SU-DHL-6 (cell line): ENCODE measurements around the gene RINL.

Experiments used
- EZH2phosphoT487 ChIP-seq: fragments of 200-600 bp; sonication (generic), shearing (Covaris generic); conservative IDR thresholded peaks from 2 replicates; pipeline ENCODE4 v1.6.1; 2018; ENCODE audit warnings: mild to moderate bottlenecking, antibody characterized with exemption, low read length, moderate library complexity, mixed read lengths
- TF ChIP-seq, protein P1 (sequence below): fragments of 200-600 bp; sonication (generic); IDR thresholded peaks from one replicate; pipeline ENCODE4 v1.5.1; 2017; ENCODE audit warnings: antibody characterized with exemption, mild to moderate bottlenecking, low read length, moderate library complexity; ENCODE audit not compliant: insufficient read depth, poor library complexity, severe bottlenecking

DNA sequence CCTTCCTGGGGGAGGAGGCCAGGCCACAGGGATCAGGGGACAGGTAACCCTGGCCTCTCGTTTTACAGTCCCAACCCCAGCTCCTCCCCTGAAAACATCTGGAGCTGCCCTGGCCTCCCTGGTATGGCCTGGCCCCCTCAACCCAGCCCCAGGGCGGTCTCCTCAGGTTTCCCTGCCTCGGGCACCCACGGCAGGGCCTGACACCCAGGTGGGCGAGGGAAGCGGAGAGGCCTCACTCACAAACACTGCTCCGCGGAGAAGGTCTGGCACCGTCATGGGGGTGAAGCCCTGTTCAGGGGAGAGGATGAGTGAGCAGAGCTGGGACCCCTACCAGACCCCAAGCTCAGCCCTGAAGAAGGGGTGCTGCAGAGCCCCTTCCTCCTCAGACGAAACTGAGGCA lies 40.5 kb upstream of the RINL start:
- TF ChIP-seq, protein P1, sequence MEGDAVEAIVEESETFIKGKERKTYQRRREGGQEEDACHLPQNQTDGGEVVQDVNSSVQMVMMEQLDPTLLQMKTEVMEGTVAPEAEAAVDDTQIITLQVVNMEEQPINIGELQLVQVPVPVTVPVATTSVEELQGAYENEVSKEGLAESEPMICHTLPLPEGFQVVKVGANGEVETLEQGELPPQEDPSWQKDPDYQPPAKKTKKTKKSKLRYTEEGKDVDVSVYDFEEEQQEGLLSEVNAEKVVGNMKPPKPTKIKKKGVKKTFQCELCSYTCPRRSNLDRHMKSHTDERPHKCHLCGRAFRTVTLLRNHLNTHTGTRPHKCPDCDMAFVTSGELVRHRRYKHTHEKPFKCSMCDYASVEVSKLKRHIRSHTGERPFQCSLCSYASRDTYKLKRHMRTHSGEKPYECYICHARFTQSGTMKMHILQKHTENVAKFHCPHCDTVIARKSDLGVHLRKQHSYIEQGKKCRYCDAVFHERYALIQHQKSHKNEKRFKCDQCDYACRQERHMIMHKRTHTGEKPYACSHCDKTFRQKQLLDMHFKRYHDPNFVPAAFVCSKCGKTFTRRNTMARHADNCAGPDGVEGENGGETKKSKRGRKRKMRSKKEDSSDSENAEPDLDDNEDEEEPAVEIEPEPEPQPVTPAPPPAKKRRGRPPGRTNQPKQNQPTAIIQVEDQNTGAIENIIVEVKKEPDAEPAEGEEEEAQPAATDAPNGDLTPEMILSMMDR, result no peak
- no peak for TF ChIP-seq EZH2phosphoT487
